GM21515 (cell line): ENCODE data around the gene ADAMTSL3.
"Not testable (repeated sequence)": the region's sequence is repeated elsewhere in the genome, so short reads cannot be mapped to it uniquely, and the experiment has no call there.

ENCODE experiments used
- ATAC-seq: cut with Tn5 transposase; IDR thresholded peaks from one replicate; pipeline ENCODE4 v1.9.1; 2021; ENCODE audit not compliant: unreplicated experiment

Gene ADAMTSL3

DNA sequence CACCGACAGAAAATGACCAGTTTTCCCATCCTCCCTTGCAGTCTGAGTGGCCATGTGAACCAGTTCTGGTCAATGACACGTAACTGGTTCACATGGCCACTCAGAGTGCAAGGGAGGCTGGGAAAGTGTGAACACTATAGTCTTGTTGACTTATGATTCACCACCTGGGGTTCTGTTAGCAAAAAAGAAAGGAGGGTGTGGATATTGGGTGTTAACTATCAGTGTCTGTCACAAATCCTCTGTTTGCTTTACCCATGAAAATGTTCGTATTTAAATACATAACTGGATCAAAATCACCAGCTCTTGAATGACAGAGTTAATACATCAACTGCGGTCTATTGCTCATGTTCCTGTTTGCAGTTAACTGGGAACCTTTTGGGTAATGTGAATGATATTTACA lies 92.3 kb downstream of the ADAMTSL3 start:
- ATAC-seq: no peak

DNA sequence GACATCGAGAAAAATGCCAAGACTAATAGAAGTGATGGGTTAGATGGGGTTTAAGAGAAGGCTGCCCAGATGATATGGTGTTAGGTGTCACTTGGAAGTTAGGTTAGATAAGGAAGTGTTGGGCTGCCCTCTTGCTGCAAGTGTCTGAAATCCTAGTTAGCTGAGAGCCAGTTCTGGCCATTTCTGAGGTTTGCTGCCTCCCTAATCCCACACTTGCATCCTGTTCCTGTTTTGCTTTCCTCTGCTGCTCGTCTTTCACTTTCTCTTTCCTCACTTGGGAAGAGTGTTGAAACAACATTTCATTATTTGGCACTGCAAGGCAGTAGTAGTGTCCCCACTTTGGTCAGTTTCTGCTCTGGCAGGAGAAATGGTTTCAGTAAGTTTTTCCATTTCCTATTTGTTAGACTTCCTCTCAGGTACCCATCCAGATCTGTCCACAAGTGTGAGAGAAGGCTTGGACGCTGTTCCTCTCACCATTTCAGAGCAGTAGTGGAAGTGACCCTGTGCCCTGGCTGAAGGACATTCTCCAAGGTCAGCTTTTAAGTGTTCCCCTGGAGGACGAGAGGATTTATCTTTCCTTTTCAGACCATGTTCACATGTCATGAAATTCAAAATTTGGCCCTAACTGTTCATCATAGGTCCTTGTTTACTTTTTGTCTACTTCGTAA lies 93.3 kb downstream of the ADAMTSL3 start:
- ATAC-seq: no peak

DNA sequence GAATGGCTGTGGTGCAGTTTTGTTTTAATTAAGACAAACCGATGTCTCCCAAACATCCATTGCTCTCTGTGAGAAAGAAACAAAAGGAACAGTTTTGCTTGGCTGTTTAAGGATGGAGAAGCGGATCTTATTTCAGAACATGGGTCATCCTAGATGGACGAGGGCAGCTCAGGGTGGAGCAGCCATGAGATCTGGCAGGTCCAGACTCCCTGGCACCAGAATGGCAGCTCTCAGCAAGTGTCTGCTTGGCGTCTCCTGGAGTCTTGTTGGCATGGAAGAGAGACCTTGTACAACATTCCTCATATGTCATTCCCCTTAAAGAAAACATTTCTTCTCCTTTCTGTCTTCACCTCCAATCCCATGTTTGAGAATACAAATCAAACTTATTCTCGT lies 93.8 kb downstream of the ADAMTSL3 start:
- ATAC-seq: no peak

DNA sequence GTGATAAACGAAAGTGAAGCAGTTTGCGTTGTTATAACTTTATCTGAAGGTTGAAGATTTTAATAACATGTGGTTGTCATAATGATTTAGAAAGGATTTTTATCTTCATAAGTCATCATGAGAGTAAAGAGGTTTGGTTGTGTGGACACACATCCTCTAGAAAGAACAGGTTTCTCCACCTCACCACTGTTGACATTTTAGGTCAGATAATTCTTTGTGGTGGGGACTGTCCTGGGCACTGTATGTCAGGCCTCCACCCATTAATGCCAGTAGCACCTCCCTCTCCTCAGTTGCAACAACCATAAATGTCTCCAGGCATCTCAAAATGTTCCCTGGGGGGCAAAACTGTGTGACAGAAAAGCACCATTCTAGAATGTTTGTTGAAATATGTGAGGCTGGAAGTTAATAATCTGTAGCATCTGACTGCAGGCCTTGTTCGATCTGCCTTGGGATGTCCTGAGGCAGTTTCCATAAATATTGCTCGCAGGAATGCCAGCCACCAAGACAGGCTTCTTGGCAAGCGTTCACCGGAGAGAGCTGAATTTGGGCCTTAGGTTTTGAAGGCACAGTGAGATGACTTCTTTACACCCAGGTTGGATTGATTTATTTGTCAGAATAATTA lies 100.1 kb downstream of the ADAMTSL3 start:
- no peak for ATAC-seq

DNA sequence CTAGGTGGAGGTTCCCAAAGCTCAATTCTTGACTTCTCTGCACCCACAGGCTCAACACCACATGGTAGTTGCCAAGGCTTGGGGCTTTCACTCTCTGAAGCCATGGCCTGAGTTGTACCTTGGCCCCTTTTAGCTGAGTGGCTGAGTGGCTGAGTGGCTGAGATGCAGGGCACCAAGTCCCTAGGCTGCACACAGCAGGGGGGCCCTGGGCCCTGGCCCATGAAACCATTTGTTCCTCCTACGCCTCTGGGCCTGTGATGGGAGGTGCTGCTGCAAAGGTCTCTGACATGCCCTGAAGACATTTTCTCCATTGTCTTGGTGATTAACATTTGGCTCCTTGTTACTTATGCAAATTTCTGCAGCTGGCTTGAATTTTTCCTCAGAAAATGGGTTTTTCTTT lies 103.4 kb downstream of the ADAMTSL3 start:
- not testable (repeated sequence) for ATAC-seq

DNA sequence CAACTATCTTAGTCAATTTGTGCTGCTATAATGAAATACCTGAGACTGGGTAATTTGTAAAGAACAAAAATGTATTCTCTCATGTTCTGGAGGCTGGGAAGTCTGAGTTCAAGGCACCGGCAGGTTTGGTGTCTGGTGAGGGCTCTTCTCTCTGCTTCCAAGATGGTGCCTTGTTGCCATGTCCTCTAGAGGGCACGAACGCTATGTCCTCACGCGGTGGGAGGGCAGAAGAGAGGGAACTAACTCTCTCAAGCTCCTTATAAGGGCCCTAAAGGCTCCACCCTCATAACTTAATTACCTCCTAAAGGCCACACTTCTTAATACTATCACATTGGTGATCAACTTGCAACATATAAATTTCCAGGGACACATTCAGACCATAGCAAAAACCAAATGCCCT lies 108.4 kb downstream of the ADAMTSL3 start:
- no peak for ATAC-seq

DNA sequence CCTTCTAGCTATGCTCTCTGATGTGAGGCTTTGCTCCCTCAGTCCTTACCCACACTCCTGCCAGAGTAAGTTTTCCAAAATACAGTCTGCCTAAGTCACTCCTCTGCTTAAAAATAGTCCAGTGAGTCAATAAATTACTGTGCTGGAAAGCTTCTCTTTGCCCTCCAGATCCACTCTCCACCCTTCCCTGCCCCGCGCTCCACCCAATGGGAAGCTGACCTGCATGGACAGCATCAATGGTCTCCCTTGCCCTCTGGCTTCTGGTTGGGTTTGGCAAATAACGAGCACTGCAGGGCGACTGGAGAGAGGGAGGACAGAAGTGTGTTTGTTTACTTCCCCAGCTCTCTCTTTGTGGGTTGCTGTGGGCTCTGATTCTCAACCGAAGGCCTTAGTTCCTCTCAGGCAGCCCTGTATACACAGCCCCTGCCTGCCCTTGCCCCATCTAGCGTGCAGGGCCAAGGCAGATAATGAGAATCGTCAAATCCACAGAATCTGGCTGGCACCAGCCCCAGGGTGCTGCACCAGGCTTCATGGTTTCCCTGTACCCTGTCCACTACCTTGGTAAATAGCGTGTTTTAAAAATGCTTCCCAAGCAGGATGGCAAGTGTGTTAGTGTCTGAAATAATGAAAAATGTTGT lies 110.4 kb downstream of the ADAMTSL3 start:
- ATAC-seq: no peak

DNA sequence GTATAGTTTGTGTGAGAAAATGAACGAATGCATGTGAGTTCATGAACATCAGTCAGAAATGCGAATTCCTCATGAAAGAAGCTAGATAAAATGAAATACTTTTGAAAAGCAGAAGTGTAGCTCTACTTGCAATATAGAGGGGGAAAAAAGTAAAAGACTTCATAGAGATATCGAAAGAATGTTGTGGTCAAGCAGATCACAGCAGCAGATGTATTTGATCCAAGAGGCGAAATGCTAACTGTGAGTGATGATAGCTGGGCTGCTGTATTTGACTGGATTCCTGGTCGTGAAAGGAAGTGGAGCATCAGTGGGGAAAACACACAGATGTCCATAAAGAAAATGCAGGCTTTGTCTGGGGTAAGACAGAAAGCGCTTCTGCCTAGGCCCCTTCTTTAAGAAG lies 112.4 kb downstream of the ADAMTSL3 start:
- ATAC-seq: no peak

DNA sequence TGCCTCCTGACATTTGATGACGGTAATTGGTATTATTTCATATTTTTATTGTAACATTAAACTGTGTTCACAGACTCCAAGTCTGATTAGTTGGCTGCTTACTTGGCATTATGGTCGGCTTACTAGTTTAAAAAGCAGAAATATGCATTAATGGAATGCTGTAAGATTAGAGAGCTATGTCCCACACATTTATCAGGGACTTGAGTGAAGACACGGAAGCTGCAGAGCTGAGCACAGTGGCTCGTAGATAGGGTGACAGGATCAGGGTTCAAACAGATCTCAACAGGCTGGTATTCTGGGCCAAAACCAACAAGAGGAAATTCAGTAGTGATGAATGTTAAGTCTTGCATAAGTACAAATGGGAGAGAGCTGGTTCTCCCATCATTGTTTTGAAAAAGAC lies 113.8 kb downstream of the ADAMTSL3 start:
- ATAC-seq: no peak

DNA sequence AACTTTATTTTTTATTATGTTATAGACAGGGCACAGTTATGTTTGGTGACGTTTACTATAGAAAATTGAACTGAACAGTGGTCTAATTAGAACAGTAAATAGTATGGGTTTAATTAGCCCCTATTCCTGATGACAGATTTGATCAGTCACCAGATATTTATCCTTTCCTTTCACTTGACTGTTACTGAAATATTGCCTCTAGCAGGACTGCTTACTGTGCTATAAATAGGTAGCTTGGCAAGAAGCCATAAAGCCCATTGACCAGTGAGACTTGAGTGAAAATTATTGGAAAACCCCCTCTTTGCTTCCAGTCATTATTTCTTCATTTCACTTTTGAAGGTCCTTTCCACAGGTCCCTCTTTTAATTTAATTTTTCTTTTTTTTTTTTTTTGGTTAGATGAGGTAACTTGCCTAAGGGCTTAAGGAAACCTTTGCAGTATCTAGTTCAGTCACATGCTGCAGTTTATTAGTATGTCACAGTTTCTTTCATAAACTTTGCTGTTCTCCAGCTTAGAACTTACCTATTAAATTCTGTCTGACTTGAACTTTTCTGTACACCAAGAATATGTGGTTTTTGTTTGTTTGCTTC lies 115.6 kb downstream of the ADAMTSL3 start:
- no peak for ATAC-seq

DNA sequence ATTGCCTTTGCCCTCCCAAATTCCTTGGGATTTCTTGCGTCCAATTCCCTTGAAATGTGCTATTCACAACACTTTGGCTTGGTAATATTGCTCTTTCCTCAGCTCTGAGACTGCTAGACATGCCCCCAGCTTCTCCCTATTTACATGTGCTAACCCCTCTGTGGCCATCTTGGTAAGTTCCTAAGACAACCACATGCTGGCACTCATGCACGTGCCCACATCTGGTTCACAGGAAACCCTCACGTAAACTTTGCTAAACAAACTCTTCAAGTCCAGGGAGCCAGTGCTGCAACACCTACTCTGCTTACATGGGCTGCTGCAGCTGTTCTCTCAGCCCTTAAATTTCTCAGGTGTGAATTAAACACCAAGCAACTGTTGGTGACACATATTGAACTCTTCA lies 121.8 kb downstream of the ADAMTSL3 start:
- no peak for ATAC-seq

DNA sequence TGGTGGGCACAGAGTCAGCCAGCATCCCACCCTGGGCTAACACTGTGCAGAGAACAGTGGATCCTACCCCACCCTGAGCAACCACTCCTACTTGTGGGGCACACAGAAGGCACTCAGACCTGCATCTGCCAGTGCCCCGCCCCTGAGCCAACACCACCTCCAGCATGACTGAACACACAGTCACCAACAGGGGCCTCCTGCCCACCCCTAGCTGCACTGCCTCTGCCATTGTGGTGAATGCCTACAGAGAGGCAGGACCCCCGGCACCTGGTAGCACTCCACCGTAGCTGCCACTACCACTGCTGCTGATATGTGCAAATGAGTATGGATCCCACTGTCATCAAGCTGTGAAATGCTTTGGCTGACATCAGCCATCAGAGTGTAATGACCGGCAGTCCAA lies 123.1 kb downstream of the ADAMTSL3 start:
- no peak for ATAC-seq

DNA sequence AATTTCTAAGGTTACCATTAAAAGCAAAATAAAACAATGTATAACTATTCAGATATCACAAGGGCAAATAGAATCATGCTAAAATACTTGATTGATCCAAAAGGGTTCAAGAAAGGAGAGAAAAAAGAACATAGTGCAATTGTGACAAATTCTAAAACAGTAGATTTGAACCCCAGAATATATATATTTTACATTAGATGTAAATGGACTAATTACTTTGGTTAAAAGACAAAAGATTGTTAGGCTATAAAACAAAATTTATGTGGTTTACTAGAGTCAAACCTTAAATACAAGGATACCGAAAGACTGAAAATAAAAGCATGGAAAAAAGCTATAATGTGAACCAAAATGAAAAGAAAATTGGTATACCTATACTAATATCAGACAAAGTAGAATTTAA lies 129.3 kb downstream of the ADAMTSL3 start:
- ATAC-seq: no peak

DNA sequence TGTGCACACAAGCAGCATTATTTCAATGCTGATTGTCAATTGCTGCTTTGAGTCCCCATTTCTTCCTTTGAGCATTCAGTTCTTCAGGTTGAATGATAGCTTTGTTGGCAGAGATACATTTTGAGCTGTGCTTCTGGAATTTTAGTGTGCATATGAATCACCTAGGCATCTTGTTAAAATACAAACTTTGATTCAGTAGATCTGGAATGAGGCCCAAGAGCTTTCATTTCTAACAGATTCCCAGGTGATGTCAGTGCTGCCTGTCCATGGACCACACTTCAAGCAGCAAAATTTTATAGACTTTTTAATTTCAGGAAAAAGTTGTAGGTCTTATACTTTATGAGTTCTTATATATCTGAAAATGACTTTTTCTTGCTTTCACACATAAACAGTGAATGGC lies 131.1 kb downstream of the ADAMTSL3 start:
- ATAC-seq: no peak

DNA sequence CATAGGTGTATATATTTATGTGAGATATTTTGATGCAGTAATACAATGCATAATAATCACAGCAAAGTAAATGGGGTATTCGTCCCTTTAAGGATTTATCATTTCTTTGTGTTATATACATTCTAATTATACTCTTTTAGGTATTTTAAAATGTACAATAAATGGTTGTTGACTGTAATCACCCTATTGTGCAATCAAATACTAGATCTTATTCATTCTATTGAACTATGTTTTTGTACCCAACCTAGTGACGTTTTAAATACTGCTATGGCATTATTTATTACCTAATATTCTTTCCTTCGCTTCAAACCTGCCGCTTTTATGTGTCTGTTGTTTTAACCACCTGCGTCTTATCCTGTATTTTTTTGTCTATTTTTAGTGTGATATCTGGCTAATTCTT lies 132.4 kb downstream of the ADAMTSL3 start:
- no peak for ATAC-seq

DNA sequence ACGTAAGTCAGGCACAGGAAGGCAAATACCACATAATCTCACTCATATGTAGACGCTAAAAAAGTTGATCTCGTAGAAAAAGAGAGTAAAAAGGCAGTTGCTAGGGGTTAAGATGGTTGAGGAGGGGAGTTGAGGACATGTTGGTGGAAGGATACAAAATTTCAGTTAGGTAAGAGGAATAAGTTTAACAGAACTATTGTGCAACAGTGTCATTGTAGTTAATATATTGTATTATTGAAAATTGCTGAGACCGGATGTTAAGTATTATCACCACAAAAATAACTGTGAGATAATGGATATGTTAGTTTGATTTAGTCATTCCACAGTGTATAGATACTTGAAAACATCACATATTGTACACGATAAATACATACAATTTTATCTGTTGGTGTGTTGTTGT lies 139.1 kb downstream of the ADAMTSL3 start:
- no peak for ATAC-seq

DNA sequence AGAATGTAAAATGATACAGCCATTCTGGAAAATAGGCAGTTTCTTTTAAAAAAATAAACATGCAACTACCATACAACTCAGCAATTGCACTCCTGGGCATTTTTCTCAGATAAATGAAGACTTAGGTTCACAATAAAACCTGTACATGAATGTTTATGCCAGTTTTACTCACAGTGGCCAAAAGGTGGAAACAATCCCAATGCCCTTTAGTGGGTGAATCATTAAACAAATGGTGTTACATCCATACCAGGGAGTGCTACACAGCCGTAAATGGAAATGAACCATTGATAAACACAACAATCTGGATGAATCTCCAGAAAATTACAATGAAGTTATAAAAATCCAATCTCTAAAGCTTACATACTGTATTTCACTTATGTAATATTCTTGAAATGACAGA lies 140.3 kb downstream of the ADAMTSL3 start:
- ATAC-seq: no peak

DNA sequence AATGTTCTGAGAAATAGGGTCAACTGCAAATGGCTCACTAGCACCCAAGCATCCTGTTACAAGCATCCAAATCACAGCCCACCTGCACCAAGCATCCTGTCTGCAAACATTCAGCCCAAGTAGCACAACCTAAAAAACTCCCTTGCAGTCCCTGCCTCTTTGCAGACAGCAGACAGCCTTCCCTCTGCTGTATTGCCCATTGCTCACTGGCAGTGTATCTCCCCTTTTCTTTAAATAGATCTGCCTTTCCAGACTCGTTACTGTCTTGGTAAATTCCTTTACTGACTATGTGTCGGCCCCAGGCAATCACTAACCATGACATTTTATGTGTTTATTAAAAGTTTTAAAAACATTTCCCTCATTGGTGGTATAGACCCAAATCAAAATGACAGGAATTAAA lies 155.4 kb downstream of the ADAMTSL3 start:
- ATAC-seq: no peak

DNA sequence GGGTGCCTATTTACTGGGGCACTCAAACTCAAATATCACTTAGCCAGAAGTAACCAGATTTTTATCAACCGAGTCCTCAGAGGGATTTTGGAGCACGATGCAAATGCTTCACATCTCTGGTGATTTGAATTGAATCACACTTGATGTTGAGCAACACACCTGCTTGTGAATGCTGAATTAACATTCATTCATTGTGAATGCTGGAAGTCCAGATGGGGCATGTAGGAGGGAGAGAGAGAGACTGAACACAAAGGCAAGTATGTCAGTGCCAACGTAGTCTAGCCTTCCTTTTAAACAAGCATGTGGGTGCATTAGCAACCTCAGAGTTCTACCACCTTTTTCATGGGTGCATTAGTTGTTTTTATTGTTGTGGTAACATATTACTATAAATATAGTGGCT lies 156.2 kb downstream of the ADAMTSL3 start:
- no peak for ATAC-seq

DNA sequence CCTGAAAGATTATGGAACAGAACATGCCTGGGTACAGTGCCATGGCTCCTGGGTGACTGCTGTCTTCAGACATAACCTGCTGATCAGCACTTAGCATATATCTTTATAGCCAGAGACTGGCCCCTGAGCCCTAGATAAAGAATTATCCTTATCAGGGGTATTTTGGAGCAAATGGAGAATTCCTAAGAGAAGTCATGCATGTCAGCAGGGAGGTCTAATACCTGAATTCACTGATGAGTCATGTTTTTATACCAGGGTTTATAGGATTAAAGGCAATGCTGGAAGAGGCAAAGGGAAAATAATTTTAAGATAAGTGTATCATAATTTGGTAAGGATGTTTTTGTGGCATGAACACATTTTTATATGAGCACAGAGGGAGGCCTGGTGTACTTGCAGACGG lies 159.8 kb downstream of the ADAMTSL3 start:
- no peak for ATAC-seq

DNA sequence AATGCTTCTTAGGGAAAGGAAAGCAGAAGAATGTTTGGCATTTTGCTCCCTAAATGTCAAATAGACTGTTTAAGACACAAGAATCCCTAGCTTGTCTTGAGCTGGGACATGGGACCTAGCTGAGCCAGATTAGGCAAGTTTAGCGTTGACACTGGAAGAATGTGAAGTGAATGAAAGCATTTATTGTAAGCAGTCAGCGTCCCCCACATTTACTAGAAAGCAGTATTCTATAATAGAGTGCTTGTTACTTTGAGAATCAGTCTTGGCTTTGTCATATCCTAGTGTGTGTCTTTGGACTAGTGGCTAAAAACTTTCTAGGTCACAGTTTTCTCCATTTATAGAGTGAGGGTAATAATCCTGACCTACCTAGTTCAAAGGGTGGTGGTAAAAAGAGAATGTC lies 161.6 kb downstream of the ADAMTSL3 start:
- no peak for ATAC-seq

DNA sequence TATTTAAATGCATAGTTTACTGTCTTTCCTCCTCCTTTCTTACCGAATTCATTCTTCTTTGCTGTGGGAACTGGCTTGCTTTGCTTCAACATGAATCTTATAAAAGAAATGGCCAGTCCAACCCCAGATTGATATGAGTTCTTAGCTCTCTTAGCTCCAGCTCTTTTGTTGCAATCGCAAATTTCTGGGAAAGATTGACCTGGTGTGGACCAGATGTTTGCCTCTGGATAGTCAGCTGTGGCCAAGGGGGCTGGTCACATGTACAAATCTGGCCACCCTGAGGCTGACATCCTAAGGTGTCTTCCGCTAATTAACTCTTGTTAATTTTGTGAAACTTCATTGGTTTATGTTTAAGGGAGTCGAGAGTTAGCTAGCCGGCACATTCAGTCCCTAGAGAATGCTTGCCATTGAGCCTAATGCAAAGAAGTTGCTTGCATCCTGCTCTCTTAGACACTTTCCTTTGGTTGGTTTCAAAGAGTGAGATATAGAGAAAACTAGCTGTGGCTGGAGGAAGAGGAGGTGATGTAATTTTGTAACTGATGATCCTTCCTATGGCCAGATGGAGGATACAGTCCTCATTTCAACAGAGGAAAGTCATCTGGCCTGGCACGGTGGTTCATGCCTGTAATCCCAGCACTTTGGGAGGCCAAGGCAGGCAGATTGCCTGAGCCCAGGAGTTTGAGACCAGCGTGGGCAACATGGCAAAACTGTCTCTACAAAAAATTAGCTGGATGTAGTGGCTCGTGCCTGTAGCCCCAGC lies 162.4 kb downstream of the ADAMTSL3 start:
- ATAC-seq: no peak
